Peyer's patch (tissue), 4 donors: ENCODE results near the gene SBF2. TPM values are rescaled to one million over a fixed set of nuclear protein-coding genes. Genes with fewer than 3 reads are reported as not detected.
"Not testable (repeated sequence)": the region's sequence is repeated elsewhere in the genome, so short reads cannot be mapped to it uniquely, and the experiment has no call there.

Experiments used
- DNase-seq, 3 donors: peaks; one replicate each; pipeline ENCODE4 v3.0.0-alpha.2; 2017 to 2019
- H3K27ac ChIP-seq, 4 donors: fragments of 200-600 bp; sonication (generic); one replicate each; pipeline ENCODE4 v1.5.1; 2016 to 2019
- H3K27me3 ChIP-seq, 2 donors: fragments of 200-600 bp; sonication (generic); one replicate each; pipeline ENCODE4 v1.5.1; 2019
- H3K36me3 ChIP-seq, 3 donors: fragments of 200-600 bp; sonication (generic); one replicate each; pipeline ENCODE4 v1.5.1; 2016 to 2019
- H3K4me1 ChIP-seq, 4 donors: fragments of 200-600 bp; sonication (generic); one replicate each; pipeline ENCODE4 v1.5.1; 2016 to 2019
- H3K4me3 ChIP-seq, 4 donors: fragments of 200-600 bp; sonication (generic); 1 replicate in 3 of 4; 2 replicates in 1 of 4; pipeline ENCODE4 v1.5.1; 2016 to 2019; ENCODE audit warnings: mild to moderate bottlenecking in 1 of 4
- H3K9me3 ChIP-seq, 4 donors: fragments of 200-600 bp; sonication (generic); one replicate each; pipeline ENCODE4 v1.5.1; 2016 to 2019; ENCODE audit warnings: mild to moderate bottlenecking in 1 of 4
- CTCF ChIP-seq, 6 experiments: fragments of 450-650 bp in 4 of 6; fragments of 200-600 bp in 2 of 6; sonication (generic) in 1 of 6; IDR thresholded peaks; one replicate each; pipeline ENCODE4 v1.5.1; 2017 to 2019; ENCODE audit warnings: antibody characterized with exemption in 6 of 6, mild to moderate bottlenecking in 3 of 6, moderate library complexity in 1 of 6
- POLR2A ChIP-seq, 2 donors: fragments of 450-650 bp; IDR thresholded peaks; one replicate each; pipeline ENCODE4 v1.5.1; 2017; ENCODE audit warnings: antibody characterized with exemption in 2 of 2, mild to moderate bottlenecking in 2 of 2, moderate library complexity in 2 of 2
- total RNA-seq, 4 donors: library from RNA; depleted of rRNA; stranded (reverse); fragments of >200 nt; gene quantifications; one replicate each; pipeline ENCODE4 v1.1.0, GENCODE V29; 2016

Gene SBF2
- total RNA-seq, 4 donors from 2014 or later = 52.7 to 70.1 (median 56.7) TPM

DNA sequence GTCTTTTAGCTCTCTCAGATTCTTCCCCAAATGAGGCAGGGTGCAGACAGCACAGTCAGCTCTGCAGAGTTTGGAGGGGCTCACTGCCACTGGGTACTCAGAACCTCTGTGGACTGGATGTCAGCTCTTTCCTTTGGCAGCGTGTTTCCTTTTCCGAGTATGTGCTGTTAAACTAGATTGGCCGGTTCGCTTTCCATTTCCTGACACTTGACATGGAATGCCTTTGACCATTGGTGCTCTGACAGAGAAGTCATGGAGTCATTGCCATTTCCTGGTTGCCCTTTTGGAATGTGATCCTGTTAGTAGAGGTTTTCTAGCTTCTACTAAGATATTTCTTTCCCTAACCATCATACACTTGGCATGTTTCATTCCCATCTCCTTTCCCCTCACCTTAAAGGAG is 543.5 kb downstream of the SBF2 start:
- no peaks in the 10 kb centered on the region for H3K9me3 ChIP-seq
- H3K36me3 ChIP-seq = peaks cover 0 to 24% (median 0%) of the 10 kb centered on the region in 3 donors
- TF ChIP-seq CTCF (IDR thresholded peaks at IDR 0.05) (no peak), POLR2A (IDR thresholded peaks at IDR 0.05) (no peak)
- no peak for DNase-seq
- H3K27me3 ChIP-seq = no peaks in the 10 kb centered on the region
- H3K4me3 ChIP-seq = no peak overlapping the region
- no peak overlapping the region for H3K27ac ChIP-seq
- peaks cover 0 to 16% (median 4%) of the 10 kb centered on the region in 4 donors for H3K4me1 ChIP-seq

DNA sequence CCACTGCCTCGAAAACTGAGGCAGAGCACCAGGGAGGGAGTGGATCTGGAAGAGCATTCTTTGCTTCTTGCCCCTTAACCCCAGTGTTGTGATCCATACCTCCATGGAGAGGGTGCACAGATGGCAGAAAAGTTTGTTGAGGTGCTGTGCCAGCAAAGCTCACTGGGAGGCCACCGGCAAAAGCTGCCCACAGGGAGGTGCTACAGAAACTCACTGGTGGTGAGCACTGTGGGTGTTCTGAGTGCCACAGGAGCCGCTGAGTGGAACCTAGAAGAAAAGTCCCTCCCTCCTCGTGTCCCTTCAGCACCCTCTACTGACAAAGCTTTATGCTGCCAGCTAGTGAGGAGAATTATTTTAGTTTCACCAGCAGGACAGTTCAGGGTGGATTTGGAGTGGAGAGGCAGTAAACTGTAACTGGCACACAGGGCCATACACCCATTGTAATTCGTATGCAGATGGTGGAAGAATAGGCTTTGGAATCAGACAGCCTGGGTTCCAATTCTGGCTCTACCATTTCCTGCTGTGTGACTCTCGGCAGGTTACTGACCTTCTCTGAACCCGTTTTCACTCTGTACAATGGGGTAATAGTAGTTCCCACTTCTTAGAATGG is 545.6 kb downstream of the SBF2 start:
- Histone ChIP-seq H3K36me3 (peaks cover 0 to 29% (median 0%) of the 10 kb centered on the region in 3 donors), H3K27ac (peak overlapping the region in 3 of 4 donors; percentile 22 to 71 (median 24))

GRCh38 chr11:9747828-9748227 is 546.2 kb downstream of the SBF2 start:
- no peak for TF ChIP-seq CTCF (IDR thresholded peaks at IDR 0.05)
- TF ChIP-seq POLR2A (IDR thresholded peaks at IDR 0.05) = no peak
- H3K27me3 ChIP-seq = no peaks in the 10 kb centered on the region
- H3K4me1 ChIP-seq = peaks cover 0 to 16% (median 0%) of the 10 kb centered on the region in 4 donors
- H3K27ac ChIP-seq = peak overlapping the region in 3 of 4 donors; percentile 24 to 71 (median 32)
- no peak for DNase-seq
- peaks cover 0 to 29% (median 0%) of the 10 kb centered on the region in 3 donors for H3K36me3 ChIP-seq
- no peak overlapping the region for H3K4me3 ChIP-seq
- H3K9me3 ChIP-seq = no peaks in the 10 kb centered on the region

More for the DNA sequence above, 545.6 kb downstream of the SBF2 start:
- TF ChIP-seq CTCF (IDR thresholded peaks at IDR 0.05) = peak; percentile 53 to 90 (median 81)
- TF ChIP-seq POLR2A (IDR thresholded peaks at IDR 0.05) = no peak
- Histone ChIP-seq H3K27me3 (no peaks in the 10 kb centered on the region), H3K4me1 (peaks cover 0 to 16% (median under 1%) of the 10 kb centered on the region in 4 donors), H3K4me3 (no peak overlapping the region), H3K9me3 (no peaks in the 10 kb centered on the region)
- peak; percentile 63 to 83 (median 64) for DNase-seq

DNA sequence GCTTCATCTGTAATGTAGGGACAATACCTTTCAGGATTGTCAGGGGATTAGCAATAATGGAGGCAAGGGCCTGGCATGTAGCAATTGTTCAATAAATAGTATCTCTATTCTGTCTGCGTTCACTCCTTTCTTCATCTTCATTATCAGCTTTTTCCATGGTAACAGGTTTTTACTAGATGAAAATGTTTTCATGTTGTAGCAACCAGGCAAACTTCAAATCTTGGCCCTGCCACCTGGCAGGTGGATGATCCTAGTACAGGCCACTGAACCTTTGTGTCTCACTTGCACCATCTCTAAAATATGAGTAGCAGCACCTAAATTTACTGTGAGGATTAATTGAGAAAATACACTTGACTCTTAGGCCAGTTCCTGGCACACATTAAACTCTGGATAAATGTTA is 546.8 kb downstream of the SBF2 start:
- Histone ChIP-seq H3K9me3 (no peaks in the 10 kb centered on the region), H3K36me3 (peaks cover 0 to 29% (median 0%) of the 10 kb centered on the region in 3 donors), H3K4me1 (peaks cover 0 to 16% (median 0%) of the 10 kb centered on the region in 4 donors), H3K27ac (peak overlapping the region in 3 of 4 donors; percentile 24 to 71 (median 32)), H3K27me3 (no peaks in the 10 kb centered on the region), H3K4me3 (no peak overlapping the region)
- TF ChIP-seq CTCF (IDR thresholded peaks at IDR 0.05) = peak in 1 of 6 experiments; percentile 2
- no peak for TF ChIP-seq POLR2A (IDR thresholded peaks at IDR 0.05)
- DNase-seq = no peak

GRCh38 chr11:9745411-9746211 is 548.4 kb downstream of the SBF2 start:
- Histone ChIP-seq H3K27me3 (no peaks in the 10 kb centered on the region), H3K4me1 (peaks cover 0 to 16% (median 3%) of the 10 kb centered on the region in 4 donors), H3K27ac (peak overlapping the region in 2 of 4 donors; percentile 48 to 71), H3K9me3 (no peaks in the 10 kb centered on the region), H3K4me3 (no peak overlapping the region), H3K36me3 (peaks cover 0 to 38% (median 0%) of the 10 kb centered on the region in 3 donors)
- DNase-seq = peak in 1 of 3 donors; percentile 57
- TF ChIP-seq CTCF (IDR thresholded peaks at IDR 0.05) (no peak), POLR2A (IDR thresholded peaks at IDR 0.05) (no peak)

DNA sequence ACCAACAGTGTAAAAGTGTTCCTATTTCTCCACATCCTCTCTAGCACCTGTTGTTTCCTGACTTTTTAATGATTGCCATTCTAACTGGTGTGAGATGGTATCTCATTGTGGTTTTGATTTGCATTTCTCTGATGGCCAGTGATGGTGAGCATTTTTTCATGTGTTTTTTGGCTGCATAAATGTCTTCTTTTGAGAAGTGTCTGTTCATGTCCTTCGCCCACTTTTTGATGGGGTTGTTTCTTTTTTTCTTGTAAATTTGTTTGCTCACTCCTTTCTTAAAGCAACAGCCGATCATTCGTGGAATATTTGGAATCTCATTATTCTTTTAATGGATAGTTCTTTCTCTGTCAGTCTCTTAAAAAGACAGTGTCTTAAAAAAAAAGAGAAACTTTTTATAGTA is 550.5 kb downstream of the SBF2 start:
- Histone ChIP-seq H3K27ac (peak overlapping the region in 1 of 4 donors; percentile 71), H3K36me3 (peaks cover 0 to 22% (median 0%) of the 10 kb centered on the region in 3 donors), H3K4me1 (peaks cover 0 to 22% (median 7%) of the 10 kb centered on the region in 4 donors)
- not testable (repeated sequence) for DNase-seq, H3K27me3 ChIP-seq, H3K9me3 ChIP-seq, H3K4me3 ChIP-seq
